PC-3 (cell line): ENCODE data around the gene TSNAXIP1.

Experiments used
- EZH2 ChIP-seq: fragments of 300-600 bp; sonication (generic); IDR thresholded peaks from one replicate; pipeline ENCODE4 v1.6.1; 2017; ENCODE audit warnings: antibody characterized with exemption, mild to moderate bottlenecking, low read length; ENCODE audit not compliant: unreplicated experiment
- TF ChIP-seq, protein P1 (sequence below): fragments of 300-600 bp; sonication (generic); conservative IDR thresholded peaks from 2 replicates; pipeline ENCODE4 v1.5.1; 2017; ENCODE audit warnings: antibody characterized with exemption, low read depth, mild to moderate bottlenecking, low read length

DNA sequence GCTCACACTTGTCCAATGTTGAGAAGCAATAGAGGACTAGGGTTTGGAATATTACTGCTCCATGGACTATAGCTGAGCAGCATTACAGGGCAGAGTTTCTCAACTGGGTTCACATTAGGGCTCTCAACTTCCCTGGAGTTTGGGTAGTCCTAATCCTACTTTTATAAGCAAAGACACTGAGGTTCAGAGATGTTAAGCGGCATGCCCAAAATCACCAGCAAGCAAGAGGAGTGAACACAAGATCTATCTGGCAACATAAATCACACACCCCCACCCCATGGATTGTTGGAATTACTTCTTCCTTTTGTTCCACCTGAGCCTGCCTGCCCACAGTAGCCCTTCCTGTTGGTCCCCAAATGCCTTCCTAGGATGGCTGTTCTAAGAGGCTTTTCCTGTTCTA is 5.2 kb downstream of the TSNAXIP1 start:
- TF ChIP-seq, protein P1, sequence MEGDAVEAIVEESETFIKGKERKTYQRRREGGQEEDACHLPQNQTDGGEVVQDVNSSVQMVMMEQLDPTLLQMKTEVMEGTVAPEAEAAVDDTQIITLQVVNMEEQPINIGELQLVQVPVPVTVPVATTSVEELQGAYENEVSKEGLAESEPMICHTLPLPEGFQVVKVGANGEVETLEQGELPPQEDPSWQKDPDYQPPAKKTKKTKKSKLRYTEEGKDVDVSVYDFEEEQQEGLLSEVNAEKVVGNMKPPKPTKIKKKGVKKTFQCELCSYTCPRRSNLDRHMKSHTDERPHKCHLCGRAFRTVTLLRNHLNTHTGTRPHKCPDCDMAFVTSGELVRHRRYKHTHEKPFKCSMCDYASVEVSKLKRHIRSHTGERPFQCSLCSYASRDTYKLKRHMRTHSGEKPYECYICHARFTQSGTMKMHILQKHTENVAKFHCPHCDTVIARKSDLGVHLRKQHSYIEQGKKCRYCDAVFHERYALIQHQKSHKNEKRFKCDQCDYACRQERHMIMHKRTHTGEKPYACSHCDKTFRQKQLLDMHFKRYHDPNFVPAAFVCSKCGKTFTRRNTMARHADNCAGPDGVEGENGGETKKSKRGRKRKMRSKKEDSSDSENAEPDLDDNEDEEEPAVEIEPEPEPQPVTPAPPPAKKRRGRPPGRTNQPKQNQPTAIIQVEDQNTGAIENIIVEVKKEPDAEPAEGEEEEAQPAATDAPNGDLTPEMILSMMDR = no peak
- no peak for TF ChIP-seq EZH2
